ENCODE results near the gene RHOH.

The RHOH gene

DNA sequence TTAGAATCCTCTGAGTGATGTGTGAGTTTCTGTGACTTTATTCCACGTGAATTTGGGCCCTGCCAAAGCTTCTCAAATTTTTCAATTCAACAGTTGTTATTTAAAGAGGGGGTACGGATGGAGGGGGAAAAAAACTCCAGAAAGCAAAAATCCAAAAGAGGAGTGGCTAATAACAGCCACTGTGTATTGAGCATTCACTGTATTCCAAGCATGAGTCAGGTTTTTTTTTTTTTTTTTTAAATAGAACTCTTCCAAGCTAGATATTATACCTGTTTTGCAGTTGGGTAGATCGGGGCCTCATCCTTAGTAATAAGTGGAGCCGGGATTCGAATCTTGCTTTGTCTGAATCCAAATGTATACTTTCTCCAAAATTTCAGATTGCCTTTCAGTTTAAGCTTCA is 6.4 kb upstream of the RHOH start:
- no peak for DNase-seq

DNA sequence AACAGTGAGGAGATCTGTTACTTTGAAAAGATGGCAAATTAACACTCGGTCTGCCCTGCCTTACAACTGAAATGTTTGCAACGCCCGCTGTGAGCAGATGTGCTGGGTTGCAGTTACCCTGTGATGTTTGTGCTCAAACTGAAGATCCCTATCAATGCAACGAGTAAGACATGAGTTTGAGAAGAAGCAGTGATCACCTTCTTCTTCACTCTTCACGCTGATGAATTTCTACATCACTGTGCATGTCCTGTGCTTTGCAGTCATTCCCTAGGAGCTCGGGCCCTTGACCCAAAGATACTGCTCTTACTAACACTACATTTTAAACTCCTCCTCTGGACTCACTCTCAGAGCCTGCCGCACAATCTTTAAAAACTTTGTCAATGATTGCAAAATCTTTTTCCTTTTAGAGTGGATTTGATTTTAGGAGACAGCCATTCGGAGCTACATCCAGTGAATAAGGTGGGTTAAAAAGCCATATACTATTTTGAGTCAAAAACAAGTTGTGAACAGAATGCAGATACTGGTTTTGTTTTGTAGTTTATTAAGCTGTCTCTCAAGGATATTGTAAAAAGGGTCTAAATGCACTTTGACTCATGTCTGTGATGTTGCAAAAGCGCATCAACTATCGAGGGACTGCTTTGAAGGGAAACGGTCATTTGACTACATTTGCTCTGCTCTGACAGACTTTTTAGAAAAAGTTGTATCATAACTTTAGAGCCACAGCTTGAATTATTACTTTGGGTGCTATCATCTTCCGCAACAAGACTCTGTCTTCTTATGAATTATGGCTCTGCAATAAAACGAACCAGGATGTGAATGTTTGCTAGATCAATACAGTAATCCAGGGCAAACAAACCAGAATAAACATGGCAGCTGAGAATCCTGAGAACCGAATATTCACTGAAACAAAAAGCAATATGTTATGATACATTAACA is 5.7 kb upstream of the RHOH start:
- no peak for DNase-seq

DNA sequence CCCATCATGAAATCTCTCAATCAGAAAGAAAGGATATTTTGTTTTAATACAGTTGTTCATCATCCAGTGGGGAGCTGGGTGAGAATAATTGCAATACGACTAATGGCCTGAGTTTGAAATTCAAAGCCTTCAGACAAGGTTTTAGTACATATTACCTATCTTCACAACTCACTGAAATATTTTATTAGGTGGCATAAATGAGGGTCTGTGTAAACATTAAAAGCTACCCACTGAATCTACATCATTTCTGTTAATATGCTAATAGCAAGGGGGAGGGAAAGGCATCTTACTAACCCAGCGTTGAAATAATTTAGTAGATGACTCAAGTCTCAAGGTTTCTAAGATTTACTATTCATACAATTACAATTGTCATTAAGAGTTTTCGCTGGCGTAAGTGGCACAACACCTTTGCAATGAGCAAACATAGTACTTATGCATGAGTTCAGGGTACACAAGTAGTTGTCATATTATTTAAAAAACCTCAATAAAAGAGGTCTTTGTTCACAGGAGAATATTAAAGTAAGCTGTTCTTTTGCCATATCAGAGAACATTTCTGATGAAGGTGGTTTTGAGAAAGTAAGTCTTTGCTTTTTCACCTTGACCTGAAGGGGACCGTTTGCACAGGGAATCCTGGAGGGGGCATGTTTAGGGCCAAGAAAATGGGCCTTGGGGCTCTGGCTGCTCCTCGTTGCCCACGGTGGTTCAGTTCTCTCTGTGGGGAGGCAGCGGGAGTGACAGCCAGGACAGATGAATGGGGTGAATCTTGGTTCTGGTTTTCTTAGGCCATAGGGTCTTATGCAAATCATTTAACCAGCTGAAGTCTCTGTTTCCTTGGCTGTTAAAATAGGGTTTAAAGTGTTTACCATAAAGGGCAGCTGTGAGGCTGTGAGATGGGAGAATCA is 4.5 kb upstream of the RHOH start:
- DNase-seq, result no peak

DNA sequence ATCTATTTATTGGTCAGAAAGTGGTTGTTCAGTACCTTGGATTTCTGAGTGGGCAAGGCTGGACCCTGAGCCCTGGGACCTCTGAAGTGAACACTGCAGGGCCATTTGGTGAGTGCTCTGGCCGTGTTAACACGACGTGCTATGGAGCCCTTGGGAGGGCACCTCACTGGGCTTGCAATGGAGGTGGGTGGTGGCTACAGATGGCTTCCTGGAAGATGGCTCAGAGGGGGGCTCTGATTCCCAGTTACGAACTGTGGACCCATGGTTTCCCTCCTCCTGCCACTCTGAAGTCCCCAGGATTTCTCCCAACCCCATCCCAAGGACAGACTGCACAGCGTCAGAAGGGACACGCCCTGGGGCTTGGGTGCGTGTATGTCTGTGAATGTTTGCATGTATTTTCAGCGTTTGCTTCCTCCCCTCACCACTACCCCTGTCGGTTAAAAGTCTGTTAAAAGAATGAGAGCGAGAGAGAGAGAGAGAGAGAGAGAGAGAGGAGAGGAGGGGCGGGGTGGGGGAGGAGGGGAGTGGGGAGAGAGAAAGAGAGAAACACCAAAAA is 3.7 kb upstream of the RHOH start:
- DNase-seq, result no peak

DNA sequence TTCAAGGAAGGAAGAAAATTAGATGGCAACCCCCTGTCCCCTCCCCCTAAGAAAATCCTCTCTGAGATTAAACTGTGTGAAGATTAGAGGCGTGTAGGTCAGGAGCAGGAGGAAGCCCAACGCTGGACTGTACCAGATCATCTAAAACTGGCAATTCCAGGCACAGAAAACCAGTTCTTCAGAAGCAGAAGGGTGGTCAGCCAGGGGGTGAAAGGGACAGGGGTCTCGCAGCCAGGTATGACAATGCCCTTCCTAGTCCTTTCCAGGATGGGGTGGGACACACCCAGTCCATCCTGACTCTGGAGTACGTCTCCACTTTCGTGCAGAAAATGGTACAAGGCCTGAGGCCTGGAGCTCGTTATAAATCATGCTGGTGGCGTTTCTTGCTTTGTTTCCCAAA is 3.3 kb upstream of the RHOH start:
- no peak for DNase-seq

DNA sequence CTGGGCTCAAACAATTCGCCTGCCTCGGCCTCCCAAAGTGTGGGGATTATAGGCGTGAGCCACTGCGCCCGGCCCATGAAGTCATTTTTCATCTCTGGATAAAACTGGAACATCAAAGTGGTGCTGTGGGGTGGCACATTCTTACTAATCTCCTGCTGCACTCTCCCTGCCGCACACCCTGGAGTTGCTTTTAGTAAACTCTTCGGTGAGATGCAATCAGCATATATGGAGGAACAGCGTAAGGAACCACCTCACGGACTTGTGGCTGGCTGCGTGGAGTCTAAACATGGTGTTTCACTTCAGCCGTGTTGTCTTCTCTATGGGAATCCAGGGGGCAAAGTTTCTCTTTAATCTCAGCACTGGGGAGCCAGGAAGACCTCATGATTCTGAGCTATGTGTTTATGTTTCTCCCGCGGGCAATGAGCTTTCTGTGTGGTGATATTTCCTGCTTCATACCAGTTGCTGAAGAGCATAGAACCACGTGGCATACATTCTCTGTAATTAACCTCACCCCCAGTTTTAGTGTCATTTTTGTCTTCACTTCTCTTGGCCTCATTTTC is 2.1 kb upstream of the RHOH start:
- DNase-seq, result no peak

DNA sequence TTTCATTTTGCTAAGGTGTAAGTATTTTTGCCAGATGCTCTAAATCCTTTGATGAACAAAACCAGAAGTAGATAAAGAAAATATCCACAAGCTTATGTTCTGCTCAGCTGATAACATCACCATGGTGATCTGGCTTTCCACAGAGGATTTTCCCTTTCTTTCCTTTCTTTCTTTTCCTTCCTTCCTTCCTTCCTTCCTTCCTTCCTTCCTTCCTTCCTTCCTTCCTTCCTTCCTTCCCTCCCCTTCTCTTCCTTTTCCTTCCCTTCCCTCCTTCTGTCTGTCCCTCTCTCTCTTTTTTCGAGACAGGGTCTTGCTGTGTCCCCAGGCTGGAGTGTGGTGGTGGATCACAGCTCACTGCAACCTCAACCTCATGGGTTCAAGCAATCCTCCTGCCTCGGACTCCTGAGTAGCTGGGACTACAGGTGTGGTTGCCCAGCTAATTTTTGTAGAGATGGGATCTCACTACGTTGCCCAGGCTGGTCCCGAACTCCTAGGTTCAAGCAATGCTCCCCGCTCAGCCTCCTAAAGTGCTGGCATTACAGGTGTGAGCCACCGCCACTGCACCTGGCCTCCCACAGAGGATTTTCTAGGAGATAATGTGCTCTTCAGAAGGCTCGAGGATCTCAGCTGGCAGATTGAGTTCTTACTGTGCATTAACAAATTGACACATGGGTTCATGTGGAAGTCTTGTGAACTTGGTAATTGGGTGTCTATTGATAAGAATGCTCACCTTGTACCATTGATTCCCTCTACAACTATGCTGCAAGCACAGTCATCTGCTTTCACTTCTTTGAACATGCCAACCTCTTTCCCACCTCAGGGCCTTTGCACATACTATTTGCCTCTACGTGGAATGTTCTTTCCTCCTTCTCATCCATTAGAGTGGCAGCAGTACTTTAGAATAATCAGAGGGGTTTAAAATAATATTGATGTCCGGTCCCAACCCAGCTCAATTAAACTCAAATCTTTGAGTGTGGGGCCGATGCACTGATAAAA is 1.4 kb upstream of the RHOH start:
- DNase-seq, result no peak

DNA sequence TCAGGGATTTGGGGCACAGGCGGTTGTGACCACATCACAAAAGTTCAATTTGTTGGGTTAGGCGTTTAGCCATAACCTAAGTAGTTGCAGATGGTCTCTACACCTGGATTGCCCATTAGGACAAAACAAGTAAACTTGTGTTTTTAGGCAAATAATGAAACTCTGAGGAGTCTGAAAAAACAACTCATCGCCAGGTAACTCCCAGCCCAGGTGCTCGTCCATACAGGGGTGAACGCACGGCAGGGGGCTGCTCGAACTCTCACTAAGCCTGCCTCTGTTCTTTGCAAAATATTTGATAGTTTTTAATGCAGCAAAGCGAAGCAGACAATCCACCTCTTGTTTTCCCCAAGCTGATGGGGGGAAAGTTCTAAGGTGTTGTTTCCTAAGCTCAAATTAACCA is 559 bp upstream of the RHOH start:
- DNase-seq, result no peak

DNA sequence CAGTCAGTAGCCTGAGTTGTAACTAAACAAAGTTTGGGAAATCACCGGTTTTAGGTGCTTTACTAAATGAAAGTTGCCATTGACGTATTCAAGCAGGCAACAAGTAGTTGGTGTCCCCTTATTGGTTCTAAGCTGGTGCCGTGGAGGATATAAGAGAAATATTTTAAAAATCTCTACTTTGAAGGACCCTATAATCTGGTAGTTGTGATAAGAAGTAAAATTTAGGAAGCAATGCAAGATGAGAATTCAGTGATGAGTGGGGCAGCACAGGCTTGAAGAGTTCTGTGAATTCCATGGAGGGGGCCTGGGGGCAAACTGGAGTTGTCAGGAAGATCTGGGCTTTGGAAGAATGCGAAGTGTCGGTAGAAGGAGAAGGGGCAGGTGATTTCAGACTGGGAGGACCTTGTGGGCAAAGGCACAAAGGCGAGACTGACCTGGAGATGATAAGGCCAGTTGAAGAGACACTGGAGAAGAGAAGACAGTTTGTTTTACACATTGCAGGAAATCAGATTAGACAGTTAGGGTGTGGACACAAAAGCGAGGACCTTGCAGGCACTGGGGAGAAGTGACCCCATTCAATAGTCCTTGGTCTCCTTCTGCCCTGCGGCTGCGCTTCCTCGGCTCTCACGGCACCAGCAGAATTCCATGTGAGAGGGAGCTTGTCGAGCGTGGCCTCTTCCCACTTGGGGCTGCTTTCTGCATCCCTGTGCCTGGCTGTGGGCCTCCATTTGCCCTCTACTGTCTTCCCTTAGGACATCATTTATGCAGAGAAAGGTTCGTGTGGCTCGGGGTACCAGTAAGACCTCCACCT is 1.3 kb downstream of the RHOH start:
- no peak for DNase-seq

DNA sequence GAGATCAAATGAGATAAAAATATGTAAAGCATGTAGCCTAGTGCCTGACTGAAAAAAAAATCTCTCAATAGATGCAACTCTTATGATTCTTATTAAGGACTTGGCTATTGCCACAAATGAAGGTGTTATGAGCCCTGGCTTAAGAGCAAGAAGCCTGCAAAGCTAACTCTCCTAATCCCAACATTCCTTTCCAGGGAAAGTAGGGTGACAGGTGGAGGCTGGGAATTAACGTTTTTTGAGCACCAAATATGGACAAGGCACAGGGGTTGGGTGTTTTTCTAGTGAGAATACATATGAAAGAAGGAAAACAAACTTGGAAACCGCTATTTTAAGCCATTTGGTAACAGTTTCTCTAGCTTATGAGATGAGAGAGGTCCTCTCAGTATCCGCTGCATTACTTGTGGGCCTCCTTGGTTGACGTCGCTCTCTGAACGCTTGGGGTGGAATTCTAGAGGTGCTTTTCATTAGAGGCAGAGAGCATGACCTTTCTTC is 2.4 kb downstream of the RHOH start:
- DNase-seq, result no peak

DNA sequence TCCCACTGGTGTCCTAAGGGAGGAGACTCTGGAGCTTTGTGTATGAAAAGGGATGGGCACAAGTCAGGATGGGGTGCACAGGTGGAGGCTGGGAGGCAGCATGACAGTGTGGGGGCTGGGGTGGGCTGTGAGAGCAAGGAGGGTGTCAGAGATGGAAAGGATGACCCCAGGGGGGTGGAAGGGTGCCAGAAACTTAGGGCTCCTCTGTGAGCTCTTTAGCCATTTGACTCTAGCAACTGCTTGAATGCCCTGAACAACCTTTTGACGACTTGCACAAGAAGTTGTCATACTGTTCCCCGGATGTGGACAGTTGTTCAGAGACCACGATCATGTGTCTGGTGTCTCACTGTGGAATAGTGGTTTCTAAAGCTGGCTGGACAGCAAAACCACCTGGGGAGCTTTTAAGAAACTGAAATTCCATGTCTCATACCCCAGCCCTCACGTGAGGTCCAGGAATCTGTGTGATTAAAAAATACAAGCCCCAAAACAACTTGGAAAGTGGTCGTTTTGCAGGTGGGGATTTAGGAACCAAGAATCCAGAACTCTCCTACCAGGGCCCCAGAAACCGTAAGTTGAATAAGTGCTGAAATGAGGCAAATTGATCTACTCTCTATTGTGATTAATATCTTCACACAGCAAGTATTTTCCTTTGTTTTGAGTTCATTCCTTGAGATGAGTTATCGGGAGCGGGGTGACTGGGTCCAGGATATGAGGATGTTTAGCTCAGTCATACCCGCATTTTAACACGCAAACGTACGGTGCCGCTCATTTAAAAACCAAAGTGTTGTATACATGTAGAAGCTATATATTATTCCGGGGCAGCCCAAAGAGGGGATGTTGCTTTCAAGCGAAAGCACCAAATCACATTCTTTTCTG is 3.4 kb downstream of the RHOH start:
- no peak for DNase-seq

DNA sequence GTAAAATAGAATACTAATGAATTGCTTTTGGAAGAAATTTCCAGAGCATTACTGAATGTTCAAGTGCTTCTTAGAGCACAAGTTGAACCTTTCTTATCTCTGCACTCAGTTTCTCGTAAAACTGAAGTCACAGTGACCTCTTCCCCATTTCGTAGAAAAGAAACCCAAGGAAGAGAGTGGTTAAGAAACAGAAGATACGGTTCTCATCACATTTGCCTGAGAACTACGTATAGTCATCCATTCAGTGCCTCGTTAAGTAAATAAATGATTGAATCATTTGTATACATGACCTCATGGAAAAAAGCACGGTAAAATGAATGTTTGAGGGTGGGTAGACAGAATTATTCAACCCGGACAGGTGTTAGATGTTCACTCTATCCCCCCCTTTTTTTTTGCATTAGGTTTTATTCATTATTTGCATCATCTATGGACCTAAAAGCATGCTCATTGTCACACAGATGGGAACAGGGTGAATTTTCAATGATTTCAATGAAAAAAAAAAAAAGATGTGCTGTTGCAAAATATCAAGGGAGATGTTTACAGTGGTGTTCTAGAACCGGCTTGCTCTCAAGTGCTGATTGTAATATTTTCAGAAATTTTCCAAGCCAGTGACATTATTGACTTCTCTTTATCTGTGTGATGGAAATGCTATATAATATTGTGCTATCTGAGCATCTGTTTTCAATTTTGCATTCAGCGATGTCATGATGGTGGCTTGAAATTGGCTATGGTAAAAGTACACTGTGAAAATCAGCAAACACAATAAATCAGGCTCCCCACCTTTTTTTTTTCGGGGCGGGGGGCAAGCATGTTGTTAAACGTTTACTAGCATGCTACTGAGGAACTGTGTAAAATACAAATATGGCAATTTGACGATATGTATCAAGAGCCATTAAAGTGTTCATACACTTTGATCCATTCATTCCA is 4.3 kb downstream of the RHOH start:
- DNase-seq, result no peak

DNA sequence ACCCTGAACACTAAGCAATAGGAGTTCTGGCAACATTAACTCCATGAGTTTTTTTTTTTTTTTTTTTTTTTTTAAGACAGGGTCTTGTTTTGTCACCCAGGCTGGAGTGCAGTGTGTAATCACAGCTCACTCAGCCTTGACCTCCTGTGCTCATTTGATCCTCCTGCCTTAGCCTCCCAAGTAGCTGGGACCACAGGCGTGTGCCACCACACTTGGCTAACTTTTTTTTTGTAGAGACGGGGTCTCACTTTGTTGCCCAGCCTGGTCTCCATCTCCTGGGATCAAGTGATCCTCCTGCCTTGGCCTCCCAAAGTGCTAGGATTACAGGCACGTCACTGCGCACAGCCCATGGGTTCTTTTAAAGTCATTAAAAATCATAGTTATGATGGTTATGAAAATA is 5.1 kb downstream of the RHOH start:
- DNase-seq, result no peak

DNA sequence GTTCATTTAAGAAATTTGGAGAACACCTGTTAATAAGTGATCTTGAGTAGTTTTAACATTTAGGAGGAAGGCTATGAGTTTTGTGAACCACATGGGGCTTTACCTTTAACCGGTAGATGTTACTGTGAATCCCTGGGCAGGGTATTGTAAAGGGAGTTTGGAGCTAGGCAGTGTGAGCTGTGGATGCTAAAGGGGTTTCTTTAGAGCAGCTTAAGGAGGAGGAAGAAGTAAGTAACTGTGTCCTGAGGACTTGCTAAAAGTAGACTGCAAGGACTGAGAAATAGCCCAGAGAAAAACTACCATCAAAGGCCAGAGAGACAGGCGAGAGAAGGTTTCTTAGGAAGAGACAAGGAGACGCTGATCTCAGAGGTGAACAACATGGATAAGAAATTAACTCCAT is 5.6 kb downstream of the RHOH start:
- DNase-seq, result no peak

DNA sequence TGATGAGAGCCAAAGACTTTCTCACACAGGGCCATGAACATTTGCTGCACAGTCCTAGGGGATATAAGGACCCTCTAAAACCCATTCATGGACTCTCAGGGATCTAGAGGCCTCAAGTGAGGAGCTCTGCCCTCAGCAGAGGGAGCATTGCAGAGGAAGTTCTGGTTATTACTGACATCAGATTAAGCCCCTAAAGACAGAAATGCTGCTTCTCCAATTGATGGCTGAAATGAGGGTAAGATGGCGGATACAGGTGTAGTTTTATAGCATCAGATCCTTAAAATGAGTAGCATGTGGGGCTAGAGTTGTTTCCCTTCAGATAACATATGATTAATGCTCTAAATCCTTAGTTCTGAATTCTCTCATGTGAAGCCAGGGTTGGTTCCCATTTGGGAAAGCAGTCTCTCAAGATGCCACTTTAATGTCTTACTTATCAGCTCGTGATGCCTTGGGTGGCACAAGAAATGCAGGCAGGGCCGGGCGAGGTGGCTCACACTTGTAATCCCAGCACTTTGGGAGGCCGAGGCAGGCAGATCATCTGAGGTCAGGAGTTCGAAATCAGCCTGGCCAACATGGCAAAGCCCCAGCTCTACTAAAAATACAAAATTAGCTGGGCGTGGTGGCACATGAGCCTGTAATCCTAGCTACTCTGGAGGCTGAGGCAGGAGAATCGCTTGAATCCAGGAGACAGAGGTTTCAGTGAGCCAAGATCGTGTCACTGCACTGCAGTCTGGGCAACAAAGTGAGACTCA is 7.9 kb downstream of the RHOH start:
- DNase-seq, result no peak

DNA sequence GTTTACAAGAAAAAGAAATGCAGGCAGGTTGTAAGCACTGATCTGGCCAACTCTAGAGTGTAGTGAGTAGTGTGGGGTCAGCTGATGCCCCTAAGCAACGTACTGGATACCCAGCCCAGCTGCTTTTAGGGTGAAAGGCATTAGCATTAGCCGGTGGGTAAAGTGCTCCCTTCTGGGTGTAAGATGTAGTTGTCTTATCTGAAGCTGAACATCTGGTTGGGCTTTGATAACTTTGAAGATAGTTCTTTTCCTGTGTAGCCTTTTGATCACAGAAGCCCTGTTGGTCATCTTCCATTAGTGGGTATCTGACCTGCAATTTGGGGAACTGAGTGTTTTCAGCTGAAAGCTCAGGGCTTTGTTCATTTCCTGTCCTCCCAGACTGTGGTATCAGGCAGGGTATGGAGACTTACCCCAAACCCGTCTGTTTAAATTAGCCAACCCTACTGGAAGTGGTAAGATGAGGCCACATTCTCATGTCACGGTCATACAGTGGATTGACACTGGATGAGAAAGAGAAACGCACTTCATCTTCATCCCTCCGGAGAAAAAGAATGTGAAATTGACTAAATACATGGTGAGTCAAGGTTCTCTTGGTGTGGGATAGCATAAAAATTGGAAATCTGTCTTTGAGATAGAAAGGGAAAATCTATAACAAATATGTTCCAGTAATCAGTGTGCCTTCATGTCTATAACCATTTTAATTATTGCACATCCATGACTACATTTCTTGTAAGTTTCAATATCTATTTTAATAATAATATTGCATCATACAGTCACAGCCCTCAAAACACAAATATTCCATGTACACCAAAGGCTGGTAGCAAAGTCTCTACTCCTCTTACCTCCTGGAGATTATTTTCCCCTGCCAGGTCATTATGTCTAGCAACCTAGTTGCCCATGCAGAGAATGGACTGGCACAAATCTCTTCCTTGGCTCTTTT is 8.7 kb downstream of the RHOH start:
- no peak for DNase-seq

DNA sequence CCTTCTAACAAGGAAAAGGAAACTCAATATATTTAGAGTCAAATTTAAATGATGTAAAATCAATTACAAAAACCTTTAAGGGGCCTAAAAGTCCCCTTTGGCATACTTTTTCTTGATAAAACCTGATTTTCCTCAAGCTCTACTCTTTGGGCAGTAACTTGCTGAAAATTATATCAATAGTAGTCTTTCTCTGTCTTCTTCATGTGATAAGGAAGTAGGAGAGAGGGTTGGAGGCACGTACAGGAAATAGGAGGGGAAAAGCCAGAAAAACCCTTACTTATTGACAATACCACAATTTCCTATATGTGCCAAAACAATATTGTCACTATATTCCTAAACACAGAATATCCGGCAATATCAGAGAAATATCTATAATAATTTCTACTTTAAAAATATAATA is 9.6 kb downstream of the RHOH start:
- DNase-seq, result no peak
